ENCODE data around the gene EGFR. TPM values are rescaled to one million over a fixed set of nuclear protein-coding genes. Genes with fewer than 3 reads are reported as not detected.

EGFR gene
- polyA plus RNA-seq, 1 of the 3 experiments (the other 2 are of a cell fraction): 37.6 TPM

GRCh38 chr7:55032069-55032699 is 13.4 kb downstream of the EGFR start:
- peaks cover 96% of the 10 kb centered on the region for H4K20me1 ChIP-seq (ENCODE audit: insufficient read depth)
- no peaks in the 10 kb centered on the region for H3K9me3 ChIP-seq
- no peaks in the 10 kb centered on the region for H3K9me2 ChIP-seq
- H3F3A ChIP-seq (replicated peaks; ENCODE audit: insufficient read depth): peaks cover 18% of the 10 kb centered on the region
- 91% methylated on average over 9 of the region's 9 CpGs for WGBS (ENCODE audit: low lambda C conversion rate)
- peaks cover 9 to 31% of the 10 kb centered on the region in 2 experiments for H3K4me1 ChIP-seq (ENCODE audit: control insufficient read depth in 1 of 2, insufficient read depth in 2 of 2, low read depth in 1 of 2, low read length in 1 of 2)
- H3K27ac ChIP-seq (ENCODE audit: low read depth in 2 of 2, low read length in 1 of 2): peak overlapping the region in 1 of 2 experiments; percentile 42; a peak in 1 of 4 replicates
- no peak overlapping the region for H2AFZ ChIP-seq (ENCODE audit: low read depth)
- POLR2A ChIA-PET: no interaction called here
- H3K4me2 ChIP-seq: peak overlapping the region; percentile 2
- CTCF ChIA-PET: no interaction called here
- peaks cover 99% of the 10 kb centered on the region for H3K79me2 ChIP-seq (ENCODE audit: insufficient read depth)
- no peak for TF ChIP-seq RXRA (IDR thresholded peaks at IDR 0.05; ENCODE audit: borderline replicate concordance, low read depth)
- no peak for TF ChIP-seq EZH2phosphoT487 (IDR thresholded peaks at IDR 0.05; ENCODE audit: borderline replicate concordance, low read depth)
- TF ChIP-seq MXI1 (IDR thresholded peaks at IDR 0.05; ENCODE audit: low read depth, low read length): no peak
- TF ChIP-seq NFIC (IDR thresholded peaks at IDR 0.05; ENCODE audit: borderline replicate concordance): no peak
- TF ChIP-seq POLR2AphosphoS5 (IDR thresholded peaks at IDR 0.05; ENCODE audit: low read depth, low read length): no peak
- TF ChIP-seq GABPA (IDR thresholded peaks at IDR 0.05; ENCODE audit: low read depth): no peak
- no peak for TF ChIP-seq FOXJ3 (CRISPR knock-in tag; IDR thresholded peaks at IDR 0.05)
- TF ChIP-seq, protein P1, sequence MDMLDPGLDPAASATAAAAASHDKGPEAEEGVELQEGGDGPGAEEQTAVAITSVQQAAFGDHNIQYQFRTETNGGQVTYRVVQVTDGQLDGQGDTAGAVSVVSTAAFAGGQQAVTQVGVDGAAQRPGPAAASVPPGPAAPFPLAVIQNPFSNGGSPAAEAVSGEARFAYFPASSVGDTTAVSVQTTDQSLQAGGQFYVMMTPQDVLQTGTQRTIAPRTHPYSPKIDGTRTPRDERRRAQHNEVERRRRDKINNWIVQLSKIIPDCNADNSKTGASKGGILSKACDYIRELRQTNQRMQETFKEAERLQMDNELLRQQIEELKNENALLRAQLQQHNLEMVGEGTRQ (IDR thresholded peaks at IDR 0.05; ENCODE audit: borderline replicate concordance, low read depth, low read length): no peak
- no peak for TF ChIP-seq JUND (IDR thresholded peaks at IDR 0.05)
- no peak for TF ChIP-seq NRF1 (IDR thresholded peaks at IDR 0.05; ENCODE audit: low read depth, low read length)
- TF ChIP-seq, protein P2, sequence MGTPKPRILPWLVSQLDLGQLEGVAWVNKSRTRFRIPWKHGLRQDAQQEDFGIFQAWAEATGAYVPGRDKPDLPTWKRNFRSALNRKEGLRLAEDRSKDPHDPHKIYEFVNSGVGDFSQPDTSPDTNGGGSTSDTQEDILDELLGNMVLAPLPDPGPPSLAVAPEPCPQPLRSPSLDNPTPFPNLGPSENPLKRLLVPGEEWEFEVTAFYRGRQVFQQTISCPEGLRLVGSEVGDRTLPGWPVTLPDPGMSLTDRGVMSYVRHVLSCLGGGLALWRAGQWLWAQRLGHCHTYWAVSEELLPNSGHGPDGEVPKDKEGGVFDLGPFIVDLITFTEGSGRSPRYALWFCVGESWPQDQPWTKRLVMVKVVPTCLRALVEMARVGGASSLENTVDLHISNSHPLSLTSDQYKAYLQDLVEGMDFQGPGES (IDR thresholded peaks at IDR 0.05; ENCODE audit: low read depth, low read length): no peak
- no peak for TF ChIP-seq TCF12 (IDR thresholded peaks at IDR 0.05)
- TF ChIP-seq SMC3 (IDR thresholded peaks at IDR 0.05; ENCODE audit: low read depth, low read length): no peak
- no peak for TF ChIP-seq RFX5 (IDR thresholded peaks at IDR 0.05; ENCODE audit: low read length)
- no peak for TF ChIP-seq YY1 (IDR thresholded peaks at IDR 0.05; ENCODE audit: low read depth)
- TF ChIP-seq, protein P3, sequence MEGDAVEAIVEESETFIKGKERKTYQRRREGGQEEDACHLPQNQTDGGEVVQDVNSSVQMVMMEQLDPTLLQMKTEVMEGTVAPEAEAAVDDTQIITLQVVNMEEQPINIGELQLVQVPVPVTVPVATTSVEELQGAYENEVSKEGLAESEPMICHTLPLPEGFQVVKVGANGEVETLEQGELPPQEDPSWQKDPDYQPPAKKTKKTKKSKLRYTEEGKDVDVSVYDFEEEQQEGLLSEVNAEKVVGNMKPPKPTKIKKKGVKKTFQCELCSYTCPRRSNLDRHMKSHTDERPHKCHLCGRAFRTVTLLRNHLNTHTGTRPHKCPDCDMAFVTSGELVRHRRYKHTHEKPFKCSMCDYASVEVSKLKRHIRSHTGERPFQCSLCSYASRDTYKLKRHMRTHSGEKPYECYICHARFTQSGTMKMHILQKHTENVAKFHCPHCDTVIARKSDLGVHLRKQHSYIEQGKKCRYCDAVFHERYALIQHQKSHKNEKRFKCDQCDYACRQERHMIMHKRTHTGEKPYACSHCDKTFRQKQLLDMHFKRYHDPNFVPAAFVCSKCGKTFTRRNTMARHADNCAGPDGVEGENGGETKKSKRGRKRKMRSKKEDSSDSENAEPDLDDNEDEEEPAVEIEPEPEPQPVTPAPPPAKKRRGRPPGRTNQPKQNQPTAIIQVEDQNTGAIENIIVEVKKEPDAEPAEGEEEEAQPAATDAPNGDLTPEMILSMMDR (IDR thresholded peaks at IDR 0.05): no peak
- TF ChIP-seq GATA2 (CRISPR knock-in tag; IDR thresholded peaks at IDR 0.05): no peak
- no peak for TF ChIP-seq REST (IDR thresholded peaks at IDR 0.05; ENCODE audit: low read depth, low read length)
- no peak for TF ChIP-seq USF1 (IDR thresholded peaks at IDR 0.05; ENCODE audit: borderline replicate concordance, low read depth)
- TF ChIP-seq FOXM1 (IDR thresholded peaks at IDR 0.05; ENCODE audit: low read depth): no peak
- H3K36me3 ChIP-seq (replicated peaks in 1 of 2; ENCODE audit: control insufficient read depth in 1 of 2, insufficient read depth in 2 of 2, low read length in 1 of 2): peaks cover 0 to 29% of the 10 kb centered on the region in 2 experiments
- no peak overlapping the region for H3K4me3 ChIP-seq (ENCODE audit: low read depth in 2 of 2, low read length in 1 of 2)
- H3K9ac ChIP-seq: no peak overlapping the region
- no peaks in the 10 kb centered on the region for H3K27me3 ChIP-seq (ENCODE audit: insufficient read depth)
- no peak for DNase-seq

All from SK-N-SH (cell line).